HG02884 (cell line): ENCODE results near the gene BLOC1S5.

Source experiments
- ATAC-seq: cut with Tn5 transposase; IDR thresholded peaks from one replicate; pipeline ENCODE4 v1.9.1; 2021; ENCODE audit warnings: mild to moderate bottlenecking, moderate library complexity; ENCODE audit not compliant: unreplicated experiment

Gene BLOC1S5

DNA sequence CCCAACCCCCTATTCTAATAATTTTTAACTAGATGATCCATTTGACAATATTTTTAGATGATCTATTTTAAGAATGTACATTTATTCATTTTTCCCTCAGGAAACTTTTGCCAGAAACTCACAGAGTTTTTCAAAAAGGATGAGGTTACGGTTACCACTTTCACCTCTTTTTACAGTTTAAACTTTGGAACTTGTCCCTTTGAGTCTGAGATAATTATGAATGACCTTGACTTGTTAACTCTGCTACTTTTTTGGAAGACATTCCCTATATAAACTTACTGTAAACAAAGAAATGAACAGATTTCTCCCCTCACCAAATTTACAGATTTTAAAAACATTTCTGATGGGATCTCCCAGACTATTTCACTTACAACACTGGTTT lies 18.4 kb upstream of the BLOC1S5 start:
- ATAC-seq: no peak

DNA sequence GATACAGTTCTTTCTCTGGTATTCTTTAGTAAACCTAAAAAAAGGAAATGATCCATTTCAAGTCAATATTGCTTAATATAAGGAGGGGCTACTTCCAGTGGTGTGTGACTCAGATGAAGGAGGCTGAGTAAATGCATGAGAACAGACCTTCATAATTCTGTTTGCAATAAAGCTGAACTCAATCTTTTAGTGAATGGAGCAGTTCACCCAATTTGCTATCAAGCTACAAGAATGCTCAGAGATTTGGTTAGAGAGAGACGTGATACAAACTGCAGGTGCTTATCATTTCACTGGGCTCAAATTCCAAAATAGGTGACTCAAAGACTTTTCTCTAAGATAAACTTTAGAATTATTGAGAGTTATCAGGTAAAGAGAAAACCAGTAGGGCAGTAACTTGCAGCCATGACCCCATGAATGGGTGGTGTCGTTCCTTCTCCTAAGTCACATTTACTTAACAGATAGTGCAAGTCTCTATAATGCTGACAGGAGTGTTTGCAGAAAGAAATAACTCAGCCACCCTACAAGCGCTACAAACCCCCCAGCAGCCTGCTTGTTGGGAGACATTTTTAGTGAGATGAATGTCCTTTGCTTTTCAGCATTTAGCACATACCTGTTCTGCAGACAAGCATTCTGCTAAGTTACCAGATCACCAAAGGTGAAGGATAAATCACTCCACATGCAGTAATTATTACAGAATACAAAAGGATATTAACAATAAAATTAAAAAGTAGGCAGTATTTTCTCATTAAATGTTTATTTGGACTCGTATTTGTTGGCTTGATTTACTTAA lies 16.4 kb upstream of the BLOC1S5 start:
- ATAC-seq: no peak

DNA sequence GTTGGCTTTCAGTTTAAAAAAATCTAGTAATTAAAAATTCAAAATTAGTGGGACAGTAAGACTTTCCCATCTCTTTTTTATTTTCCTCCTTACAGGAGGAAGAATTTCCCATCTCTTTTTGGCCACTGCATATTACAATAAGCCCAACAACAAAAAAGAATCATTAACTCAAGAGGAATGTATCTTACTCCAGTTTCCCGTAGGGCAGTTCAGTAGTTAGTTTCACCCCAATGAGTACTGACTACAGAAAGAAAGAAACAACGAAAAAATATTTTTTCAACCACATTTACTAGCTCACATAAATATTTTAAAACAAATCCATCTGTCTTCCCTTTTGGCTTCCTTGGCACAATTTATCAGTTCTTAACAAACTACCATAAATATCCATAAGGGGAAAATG lies 14.9 kb upstream of the BLOC1S5 start:
- ATAC-seq: no peak

DNA sequence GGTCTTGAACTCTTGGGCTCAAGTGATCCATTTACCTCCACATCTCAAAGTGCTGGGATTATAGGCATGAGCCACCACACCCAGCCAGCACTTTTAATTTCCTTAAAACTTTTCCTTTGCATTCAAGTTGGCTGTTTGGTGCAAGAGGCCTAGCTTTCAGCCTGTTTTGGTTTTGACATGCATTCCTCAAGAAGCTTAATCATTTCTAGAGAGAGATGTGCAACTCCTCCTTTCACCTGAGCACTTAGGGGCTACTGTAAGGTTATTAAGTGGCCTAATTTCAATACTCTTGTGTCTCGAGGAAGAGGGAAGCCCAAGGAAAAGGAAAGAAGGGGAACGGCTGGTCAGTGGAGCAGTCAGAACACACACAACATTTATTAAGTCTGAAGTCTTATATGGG lies 13.8 kb upstream of the BLOC1S5 start:
- no peak for ATAC-seq

DNA sequence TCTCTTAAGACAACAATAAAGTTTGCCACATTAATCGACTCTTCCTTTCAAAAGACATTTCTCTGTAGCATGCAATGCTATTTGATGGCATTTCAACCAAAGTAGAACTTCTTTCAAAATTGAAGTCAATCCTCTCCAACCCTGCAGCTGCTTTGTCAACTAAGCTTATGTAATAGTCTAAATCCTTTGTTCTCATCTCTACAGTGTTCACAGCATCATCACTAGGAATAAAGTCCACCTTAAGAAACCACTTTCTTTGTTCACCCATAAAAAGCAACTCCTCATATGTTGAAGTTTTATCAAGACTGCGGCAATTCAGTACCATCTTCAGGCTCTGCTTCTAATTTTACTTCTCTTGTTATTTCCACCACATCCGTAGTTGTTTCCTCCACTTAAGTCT lies 11.5 kb upstream of the BLOC1S5 start:
- no peak for ATAC-seq

DNA sequence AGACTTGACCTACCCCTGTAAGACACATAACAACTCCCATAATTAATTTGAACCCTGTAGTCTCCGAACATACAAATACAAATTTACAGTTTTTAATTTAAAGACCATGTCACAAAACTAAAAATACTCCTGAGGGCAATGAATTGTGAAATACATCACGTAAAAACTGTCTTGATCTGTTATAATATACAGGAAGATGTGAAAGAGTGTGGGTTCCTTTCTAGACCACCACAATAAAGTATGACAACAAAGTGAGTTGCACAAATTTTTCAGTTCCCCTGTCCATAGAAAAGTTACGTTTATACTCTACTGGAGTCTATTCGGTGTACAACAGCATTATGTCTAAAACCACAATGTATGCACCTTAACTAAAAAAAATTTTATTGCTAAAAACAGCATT lies 11.0 kb upstream of the BLOC1S5 start:
- no peak for ATAC-seq

DNA sequence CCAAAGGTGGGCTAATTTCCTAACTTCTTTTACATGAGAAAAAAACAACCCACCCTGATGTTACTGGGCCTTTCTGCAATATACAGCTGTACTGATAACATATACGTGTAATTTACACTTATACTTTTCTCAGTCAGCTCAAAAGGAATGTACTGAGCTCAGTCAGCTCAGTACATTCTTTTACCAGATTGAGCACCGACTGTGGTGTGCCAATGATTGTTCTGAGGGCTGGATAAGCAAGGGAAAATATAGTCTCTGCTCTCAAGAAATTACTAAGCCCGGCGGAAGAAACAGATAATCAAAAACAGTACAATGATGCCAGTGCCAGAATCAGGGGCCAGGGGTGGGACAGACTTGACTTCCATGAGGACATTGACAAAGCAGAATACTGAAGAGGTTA lies 10.0 kb upstream of the BLOC1S5 start:
- no peak for ATAC-seq

DNA sequence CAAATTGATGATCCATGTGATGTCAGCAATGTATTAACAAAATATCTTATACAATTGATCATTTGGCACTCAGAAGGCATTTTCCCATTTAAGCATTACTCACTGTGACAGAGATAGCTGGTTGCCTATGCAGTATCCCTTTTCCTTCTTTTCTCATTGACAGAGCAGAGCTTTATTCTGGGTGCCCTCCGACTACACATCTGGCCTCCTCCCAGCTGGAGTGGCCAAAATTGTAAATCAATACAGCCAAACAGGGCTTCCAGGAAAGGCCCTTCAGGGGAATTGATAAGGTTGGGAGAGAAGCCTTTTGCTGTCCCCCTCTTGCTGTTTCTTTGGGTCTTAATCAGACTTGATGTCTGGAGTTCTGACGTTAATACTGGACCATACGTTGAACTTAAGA lies 9.6 kb upstream of the BLOC1S5 start:
- no peak for ATAC-seq

DNA sequence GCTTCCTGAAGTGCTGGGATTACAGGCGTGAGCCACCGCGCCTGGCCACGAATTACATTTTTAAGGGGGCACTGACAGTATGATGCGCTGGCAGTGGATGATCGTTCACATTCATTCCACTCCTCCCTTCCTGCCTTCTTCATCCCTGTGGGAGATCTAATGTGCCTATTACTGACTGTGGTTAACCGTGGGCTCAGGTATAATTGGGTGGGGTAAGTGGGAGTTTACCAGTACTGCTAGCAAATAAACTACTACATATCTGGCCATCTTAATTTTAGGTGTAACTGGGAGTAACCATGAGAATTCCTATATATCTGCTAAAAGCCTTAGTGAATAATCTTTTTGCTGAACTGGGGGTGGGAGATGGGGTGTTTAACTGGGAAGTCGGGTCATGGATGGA lies 6.5 kb upstream of the BLOC1S5 start:
- ATAC-seq: no peak

DNA sequence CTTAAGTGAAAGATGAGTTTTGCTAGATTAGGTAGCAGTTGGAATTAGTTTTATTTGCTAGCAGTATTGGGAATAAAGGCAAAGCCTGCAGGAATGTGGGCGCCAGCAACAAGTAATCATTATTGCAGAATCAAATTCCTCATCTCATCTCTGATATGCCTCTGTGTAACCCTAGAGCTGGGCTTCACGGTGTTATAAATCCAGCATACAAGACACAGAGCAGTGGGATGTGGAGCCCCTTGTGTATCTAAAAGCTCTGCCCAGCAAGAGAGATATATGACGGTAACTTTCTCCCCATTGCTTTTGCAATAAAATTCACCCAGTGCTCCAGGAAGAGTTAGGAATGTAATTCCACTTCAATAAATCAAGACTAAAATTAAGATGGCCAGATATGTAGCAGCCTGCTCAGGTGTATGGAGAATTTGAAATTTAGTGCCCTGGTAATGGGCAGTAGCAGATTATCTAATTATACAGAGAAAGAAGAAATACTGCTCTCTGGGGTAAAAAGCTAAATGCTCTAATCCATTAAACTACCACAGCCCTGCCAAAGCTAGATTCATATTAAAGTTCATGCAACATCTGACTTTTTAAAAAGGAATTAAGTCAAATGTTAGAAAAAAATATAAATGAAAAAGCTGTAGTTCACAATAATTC lies 5.6 kb upstream of the BLOC1S5 start:
- ATAC-seq: no peak

DNA sequence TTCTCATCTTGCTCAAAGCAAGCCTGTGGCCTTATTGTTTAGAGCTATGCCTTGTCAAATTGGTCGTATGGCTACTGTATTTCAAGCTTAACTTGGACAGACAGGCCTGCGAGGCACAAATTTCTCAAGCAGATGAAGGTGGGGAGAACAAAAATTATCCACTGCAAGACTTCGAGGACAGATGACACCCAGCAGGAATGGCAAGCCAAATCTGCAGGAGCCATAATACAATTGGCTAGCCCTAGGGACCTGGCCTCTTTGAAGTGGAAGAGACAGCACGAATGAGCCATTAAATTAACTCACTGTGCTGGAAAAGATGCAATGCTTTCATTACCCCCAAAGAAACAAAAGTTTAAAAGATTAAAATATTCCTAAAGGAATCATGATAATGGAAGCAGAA lies 5.0 kb upstream of the BLOC1S5 start:
- ATAC-seq: no peak

DNA sequence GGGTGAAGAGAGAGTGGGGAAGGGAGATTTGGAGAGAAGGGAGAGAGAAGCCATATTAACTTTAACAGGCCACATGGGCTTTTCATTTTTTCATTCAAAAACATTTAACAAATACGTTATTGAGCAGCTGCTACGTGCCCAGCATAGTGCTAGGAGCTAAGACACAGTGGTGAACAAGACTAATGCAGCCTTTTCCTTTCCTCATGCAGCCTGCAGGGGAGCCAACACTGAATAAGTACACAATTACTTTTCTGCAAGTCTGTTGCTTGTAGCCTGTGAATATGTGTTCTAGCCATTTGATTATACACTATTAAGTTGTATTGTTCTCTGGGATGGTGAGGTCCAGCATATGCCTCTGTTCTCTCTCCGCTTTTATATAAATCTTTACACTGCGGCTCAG lies 1.9 kb upstream of the BLOC1S5 start:
- ATAC-seq: no peak

DNA sequence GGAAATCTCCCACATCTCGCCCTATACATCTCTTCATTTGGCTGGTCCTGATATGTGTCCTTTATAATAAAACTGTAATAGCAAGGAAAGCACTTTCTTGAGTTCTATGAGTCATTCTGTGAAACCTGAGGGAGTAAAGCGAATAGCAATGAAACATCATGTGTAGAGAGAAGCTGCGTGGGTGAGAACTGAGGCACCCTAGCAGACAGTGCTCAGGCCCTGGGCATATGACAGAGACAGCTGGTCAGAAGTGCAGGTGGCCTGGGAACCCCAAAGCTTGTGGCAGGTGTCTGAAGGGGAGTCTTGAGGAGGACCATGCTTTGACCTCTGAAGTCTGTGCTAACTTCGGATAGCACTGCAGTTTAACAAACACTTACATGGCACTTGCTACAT lies 1.3 kb upstream of the BLOC1S5 start:
- ATAC-seq: peak; percentile 74

DNA sequence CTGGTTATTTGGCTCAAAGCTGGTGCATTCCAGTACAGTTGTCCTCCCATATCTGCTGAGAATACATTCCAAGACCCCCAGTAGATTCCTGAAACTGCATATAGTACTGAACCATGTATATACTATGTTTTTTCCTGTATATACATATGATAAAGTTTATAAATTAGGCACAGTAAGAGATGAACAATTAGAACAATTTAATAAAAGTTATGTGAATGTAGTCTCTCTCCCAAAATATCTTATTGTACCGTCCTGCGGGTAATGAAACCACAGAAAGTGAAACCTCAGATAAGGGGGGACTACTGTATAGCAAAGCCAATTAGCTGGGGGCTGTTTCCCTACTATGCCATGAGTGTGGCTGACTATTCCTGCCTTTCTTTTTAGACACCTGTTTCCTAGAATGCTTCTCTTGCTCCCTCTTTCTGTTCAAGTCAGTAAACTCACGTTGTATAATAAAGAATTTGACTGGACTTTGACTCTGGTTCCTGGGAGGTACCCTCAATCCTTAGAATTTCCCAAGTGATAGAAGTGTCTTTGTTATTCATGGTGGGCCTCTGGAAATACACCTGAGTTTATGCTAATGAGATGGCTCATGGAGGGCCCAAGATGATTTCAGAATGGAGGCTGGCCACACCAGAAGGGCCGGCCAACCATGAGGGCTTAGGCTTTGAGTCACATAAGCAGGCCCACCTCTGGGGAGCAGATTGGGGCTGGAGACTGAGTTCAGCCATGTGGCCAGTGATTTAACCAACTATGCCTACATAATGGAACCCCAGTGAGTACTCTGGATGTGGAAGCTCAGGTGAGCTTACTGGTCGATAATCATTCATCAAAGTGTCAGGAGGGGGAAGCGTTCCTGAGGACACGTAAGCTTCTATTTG lies 689 bp upstream of the BLOC1S5 start:
- ATAC-seq: peak; percentile 7

DNA sequence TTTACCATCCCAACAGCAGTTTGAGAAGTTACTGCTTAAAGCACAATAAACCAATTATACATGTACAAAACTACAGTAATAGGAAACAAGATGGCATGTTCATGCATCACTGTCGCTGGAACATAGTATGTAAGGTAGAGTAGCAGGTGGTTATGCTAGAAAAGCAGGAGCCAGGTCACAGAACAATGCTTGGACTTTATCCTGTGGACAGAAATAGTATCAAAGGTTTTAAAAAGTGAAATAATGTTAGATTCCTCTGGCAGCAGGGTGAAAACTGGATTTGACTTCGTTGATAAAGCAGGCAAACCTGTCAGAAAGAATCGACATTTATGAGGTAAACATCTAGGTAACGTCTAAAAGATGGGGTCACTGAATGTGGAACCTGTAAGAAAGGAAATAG lies 2.5 kb downstream of the BLOC1S5 start:
- ATAC-seq: no peak

DNA sequence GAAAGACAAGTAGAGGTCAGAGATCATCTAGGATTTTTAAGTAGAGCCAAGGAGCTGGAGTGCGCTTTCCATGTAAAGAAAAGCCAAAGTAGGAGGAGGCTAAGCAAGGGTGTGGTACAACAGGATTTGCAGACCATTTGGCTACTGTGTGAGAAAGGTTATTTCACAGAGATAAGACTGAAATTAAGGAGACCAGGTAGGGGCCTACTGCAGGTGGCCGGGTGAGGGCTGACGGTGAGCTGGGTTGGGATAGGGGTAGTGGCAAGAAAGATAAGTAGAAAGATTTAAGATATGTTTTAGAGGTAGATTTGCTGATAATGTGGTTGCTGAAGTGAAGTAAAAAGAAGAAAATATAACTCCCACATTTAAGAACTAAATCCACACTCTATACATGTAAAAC lies 3.8 kb downstream of the BLOC1S5 start:
- no peak for ATAC-seq

DNA sequence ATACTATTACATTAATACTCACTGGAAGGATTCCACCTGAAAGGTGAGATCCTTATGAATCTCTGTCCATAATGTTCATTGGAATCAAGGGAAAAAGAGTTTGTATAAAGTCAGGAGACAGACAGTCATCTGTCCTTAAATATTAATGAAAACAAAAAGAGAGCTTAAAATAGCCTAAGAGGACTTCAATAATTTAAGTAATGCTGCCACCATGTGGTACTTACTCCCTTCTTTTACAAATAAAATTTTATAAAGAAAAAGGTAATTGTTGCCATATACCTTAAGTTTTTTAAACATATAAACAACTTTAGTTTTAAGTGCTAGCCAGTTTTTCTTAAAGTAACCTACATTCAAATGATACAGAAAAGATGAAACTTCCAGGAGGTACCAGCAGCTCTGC lies 5.1 kb downstream of the BLOC1S5 start:
- ATAC-seq: no peak

DNA sequence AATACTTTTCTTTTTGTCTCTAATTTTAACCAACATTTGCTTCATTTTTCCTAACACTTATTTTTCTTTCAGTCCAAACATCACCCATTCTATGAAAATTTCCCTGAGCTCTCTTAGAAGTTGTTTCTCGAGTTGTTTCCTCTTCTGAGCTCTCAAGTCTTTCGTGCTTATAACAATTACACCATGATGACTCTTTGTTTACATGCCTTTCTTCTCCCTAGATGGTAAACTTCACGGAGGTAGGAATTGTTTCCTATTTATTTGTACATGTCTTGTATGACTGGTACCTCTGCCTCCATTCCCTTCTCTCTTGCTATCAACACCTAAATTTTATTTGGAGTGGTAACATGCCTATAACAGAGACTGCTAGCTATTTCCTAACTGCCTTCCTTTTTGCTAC lies 6.4 kb downstream of the BLOC1S5 start:
- no peak for ATAC-seq

DNA sequence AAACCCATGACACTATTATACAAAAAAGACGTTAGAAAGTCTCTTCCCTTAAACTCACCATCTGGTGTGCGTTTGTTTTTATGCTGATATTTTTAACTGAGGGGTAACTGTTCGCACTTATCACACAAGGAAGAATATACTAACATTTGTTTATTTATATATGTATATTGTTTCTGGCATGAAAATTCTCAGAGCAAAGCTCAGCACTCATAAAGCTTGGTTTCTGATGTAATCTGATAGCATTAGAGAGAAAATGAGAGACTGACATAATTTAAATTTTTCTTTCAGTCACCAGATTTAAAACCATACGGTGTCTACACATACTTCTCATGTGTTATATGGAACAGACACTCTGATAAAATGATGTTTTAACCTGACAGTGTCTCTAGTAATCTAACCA lies 6.9 kb downstream of the BLOC1S5 start:
- ATAC-seq: no peak

DNA sequence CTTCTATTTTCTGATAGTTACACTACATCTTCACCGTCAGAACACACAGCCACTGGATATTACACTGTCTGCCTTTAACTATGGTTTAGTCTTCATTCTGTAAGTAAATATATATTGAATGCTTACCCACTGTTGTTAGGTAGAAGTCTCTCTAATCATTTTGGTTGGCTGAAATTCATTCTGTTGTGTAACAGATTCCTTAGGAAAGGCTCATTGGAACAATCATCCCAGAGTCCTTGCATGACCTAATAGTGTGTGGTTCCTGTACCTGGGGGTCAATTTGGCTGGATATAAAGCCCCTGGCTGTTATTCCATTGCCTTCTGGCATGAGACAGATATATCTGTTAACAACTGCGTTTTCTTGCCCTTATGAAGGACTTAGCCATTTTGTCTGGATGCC lies 9.9 kb downstream of the BLOC1S5 start:
- no peak for ATAC-seq

DNA sequence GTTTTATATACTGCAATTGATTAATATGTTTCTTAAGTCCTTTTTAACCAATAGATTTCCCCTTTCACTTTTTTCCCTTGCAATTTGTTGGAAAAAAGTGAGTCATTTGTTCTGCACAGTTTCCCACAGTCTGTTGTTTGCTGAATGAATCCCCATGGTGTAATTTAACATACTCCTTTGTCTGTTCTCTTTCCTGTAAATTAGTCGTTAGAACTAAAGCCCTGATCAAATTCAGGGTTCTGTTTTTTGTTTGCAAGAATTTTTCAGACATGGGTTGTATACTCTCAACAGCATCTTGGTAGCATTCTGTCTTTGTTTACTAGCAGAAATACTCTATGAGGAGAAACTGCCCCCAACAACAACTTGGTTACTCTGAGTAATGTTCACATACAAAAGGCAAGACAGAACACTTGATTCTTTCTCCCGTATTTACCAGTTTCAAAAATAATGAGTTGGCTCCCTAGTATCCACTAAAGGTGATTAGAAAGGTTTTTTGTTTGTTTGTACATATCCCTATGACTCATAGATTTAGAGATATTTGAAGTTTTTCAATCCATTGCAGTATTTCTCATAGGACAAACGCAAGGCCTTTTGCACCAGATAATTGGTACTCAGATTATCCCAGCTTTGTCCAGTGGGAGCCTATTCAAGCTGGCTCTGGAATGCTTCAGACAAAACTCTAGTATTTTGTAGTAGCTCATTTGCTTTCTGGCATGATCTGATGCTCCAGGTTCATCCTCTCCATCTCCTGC lies 16.5 kb downstream of the BLOC1S5 start:
- no peak for ATAC-seq
